HG02588 (cell line): ENCODE data around the gene KRT20.

Source experiments
- ATAC-seq: cut with Tn5 transposase; IDR thresholded peaks from one replicate; pipeline ENCODE4 v1.9.1; 2021; ENCODE audit warnings: mild to moderate bottlenecking, moderate library complexity; ENCODE audit not compliant: unreplicated experiment

The KRT20 gene

DNA sequence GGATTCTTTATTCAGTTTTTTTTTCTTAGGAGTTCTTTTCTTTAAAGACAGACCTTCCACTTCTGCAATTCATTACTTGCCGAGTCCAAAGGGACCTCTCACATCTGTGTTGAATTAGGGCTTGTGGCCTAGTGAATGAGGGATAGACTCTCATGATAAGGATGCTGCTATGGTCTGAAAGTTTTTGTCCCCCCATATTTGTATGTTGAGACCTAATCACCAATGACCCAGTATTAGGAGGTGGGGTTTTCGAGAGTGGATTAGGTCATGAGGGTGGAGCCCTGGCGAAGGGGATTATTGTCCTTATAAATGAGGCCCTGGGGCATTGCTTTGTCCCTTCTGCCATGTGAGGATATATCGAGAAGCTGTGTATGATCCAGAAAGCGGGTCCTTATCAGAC is 27.5 kb downstream of the KRT20 start:
- ATAC-seq: no peak

- ATAC-seq: no peak
These were observed 30.7 kb downstream of the KRT20 start for GRCh38 chr17:40854175-40854814.

GRCh38 chr17:40852364-40852763 is 32.7 kb downstream of the KRT20 start:
- ATAC-seq: no peak

GRCh38 chr17:40850293-40850972 is 34.6 kb downstream of the KRT20 start:
- ATAC-seq: no peak

DNA sequence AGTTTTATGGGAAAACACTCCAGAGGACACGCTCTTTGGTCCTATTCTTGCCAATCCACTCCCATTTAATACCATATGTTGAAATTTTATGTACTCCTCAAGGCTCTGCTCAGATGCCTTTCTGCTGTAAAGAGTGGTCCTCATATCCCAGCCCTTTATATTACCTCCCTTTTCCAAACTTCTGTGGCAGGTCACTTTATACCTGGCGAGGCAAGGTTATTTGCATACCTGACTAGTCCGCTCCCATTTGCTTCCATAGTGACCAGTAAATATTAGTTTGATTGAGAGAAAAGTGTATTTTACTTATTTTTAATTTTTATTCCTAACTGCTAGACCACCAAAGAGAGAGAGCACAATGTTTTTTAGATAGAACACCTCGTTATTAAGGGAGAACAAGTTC is 35.3 kb downstream of the KRT20 start:
- ATAC-seq: no peak

GRCh38 chr17:40848583-40849235 is 36.3 kb downstream of the KRT20 start:
- no peak for ATAC-seq

DNA sequence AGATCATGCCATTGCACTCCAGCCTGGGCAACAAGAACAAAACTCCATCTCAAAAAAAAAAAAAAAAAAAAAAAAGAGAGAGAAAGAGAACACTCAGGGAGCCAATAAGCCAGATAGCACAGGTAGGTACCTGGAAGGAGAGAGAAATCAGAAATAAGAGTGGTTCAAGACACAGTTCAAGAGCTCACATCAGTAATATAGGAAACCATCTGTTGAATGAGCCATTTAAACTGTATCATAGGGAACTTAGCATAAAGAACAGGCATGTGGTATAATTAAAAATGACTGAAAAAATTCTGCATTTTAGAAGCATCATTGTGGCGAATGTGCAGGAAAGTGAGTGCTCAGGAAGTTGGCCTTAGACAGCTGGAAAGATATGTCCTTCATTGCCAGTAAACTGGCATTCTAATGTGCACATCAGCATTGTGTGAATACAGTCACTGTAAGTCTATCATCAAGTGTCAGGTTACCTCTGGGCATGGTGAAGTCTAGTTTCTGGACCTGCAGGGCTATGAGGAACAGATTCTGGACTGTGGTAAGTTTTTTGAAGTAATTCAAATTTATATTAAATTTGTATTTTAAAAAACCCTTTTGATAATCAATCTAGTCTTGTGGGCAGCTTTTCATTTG is 38.4 kb downstream of the KRT20 start:
- ATAC-seq: no peak

GRCh38 chr17:40844671-40845107 is 40.4 kb downstream of the KRT20 start:
- no peak for ATAC-seq

DNA sequence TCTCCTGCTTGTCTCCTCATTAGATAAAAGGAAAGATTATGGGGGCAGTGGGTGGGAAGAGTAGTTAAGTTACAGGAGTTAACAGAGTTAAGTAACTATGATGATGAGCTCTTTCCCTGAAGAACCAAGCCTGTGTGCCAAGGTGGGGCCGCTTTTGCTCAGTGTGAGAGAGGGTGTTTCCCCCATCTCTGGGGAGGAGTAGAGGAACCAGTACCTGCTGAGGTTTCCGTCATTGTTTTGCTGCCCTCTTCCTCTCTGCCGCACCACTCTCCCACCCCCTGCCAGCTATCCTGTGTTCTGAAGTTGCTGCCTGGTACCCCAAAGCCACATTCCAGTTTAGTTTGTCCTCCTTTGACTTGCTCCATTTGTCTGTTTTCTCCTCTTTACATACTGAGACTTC is 41.8 kb downstream of the KRT20 start:
- no peak for ATAC-seq

GRCh38 chr17:40841246-40841645 is 43.8 kb downstream of the KRT20 start:
- ATAC-seq: no peak

GRCh38 chr17:40839194-40839593 is 45.8 kb downstream of the KRT20 start:
- ATAC-seq: no peak

- no peak for ATAC-seq
These were observed 49.0 kb downstream of the KRT20 start for GRCh38 chr17:40836020-40836419.

DNA sequence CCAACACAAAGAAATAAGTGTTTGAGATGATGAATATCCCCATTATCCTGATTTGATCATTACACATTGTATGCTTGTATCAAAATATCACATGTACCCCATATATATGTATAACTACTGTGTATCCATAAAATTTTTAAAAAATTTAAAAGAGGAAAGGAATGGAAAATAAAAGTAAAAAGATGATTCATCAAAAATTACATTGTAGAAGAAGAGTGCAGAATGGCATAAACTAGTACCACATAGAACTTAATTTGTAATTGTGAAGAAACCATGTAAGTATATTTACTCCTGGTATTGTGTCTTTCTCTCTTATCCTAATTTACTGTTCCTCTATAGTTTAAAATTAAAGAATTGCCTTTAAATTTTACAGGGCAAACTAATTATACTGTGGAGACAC is 51.2 kb downstream of the KRT20 start:
- no peak for ATAC-seq

DNA sequence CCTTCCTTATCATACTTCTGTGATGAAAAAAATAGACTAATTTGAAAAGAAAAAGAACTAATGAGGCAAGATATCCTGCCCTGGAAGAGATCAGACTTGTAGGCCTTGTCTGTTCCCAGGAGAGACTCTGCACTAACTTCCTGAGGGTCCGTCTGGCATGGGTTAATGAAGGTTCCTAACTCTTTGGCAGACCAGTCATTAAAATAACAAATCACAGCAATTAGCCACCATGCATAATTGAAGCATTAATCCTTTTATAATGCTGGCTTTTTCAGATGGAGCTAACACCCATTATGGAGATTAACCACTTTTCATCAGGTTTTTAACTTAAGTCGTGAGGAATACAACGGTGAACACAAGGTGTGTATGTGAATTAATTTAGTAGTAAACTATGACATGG is 52.2 kb downstream of the KRT20 start:
- ATAC-seq: no peak

DNA sequence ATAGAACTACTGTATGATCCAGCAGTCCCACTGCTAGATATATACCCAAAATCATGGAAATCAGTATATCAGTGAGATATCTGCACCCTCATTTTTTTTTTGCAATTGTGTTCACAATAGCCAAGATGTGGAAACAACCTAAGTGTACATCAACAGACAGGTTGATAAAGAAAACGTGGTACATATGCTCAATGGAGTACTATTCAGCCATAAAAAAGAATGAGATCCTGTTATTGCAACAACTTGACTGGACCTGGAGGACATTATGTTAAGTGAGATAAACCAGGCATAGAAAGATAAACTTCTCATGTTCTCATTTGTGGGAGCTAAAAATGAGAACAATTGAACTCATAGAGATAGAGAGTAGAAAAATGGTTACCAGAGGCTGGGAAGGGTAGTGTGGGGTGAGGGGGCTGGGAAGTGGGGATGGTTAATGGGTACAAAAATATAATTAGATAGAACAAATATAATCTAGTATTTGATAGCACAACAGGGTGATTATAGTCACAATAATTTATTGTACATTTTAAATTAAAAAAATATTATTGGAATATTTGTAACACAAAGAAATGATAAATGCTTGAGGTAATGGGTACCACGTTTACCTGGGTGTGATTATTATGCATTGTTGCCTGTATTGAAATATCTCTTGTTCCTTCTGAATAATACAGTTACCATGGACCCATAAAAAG is 54.8 kb downstream of the KRT20 start:
- no peak for ATAC-seq

GRCh38 chr17:40828454-40829044 is 56.5 kb downstream of the KRT20 start:
- ATAC-seq: no peak

DNA sequence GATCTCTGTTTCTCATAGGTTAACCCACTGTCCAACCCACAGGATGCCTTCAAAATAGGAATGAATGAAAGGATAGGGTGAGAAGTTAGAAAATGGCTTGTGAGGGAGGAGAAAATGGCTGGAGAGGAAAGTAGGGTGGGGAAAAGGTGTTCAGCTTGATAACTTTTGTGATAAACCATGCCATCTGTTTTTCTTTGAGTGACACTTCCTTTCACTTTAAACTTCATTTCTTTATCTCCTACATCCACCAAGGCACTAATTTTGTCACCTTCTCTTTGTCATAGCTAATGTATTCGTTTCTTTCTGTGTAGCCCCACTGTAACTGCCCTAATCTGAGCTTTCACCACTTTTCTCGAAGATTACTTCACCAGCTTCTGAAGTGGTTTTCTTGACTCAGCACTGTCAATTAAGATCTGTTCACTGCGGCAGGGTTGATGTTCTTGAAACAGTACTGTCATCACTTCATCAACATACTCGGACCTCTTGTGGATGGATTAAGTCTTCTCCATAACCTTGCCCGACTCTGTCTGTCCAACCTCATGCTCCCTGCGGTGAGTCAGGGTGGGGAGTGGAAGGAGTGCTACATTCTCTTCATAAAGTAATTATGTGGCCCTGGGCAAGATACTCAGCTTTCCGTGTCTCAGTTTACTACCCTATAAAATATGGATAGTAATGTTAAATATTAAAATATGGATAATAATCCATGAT is 57.1 kb downstream of the KRT20 start:
- no peak for ATAC-seq
